Measurements from ENCODE around the gene PSMD9. TPM values are rescaled to one million over a fixed set of nuclear protein-coding genes. Genes with fewer than 3 reads are reported as not detected.
"Not testable (repeated sequence)": the region's sequence is repeated elsewhere in the genome, so short reads cannot be mapped to it uniquely, and the experiment has no call there.

Gene PSMD9
- total RNA-seq, 1 donor from 2014 or later: 34.0 TPM

DNA sequence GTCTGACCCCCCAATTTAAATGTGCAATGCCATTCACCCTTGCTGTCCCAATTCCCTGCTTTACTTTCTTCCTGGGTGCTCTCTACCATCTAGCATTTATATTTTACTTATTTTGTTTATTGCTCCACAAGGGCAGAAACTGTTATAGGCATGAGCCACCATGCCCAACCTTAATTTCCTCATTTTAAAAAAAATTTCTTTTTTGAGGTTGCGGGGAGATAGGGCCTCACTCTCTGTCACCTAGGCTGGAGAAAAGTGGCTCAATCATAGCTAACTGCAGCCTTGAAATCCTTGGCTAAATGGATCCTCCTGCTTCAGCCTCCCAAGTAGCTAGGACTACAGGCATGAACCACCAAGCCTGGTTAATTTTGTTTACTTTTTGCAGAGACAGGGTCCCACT, 42.9 kb upstream of the PSMD9 start:
- H3K27me3 Mint-ChIP-seq (ENCODE audit: unreplicated experiment): peaks cover 4% of the 10 kb centered on the region
- no peak overlapping the region for H3K4me3 Mint-ChIP-seq (ENCODE audit: unreplicated experiment)
- H3K4me1 Mint-ChIP-seq (ENCODE audit: unreplicated experiment): no peaks in the 10 kb centered on the region
- no peak overlapping the region for H3K27ac Mint-ChIP-seq (ENCODE audit: unreplicated experiment)
- peaks cover 3% of the 10 kb centered on the region for H3K36me3 Mint-ChIP-seq (ENCODE audit: low read depth, unreplicated experiment)
- no peaks in the 10 kb centered on the region for H3K9me3 Mint-ChIP-seq (ENCODE audit: unreplicated experiment)
- TF ChIP-seq CTCF (IDR thresholded peaks at IDR 0.05; ENCODE audit: unreplicated experiment): no peak
- no peak for DNase-seq (ENCODE audit: low spot score)

DNA sequence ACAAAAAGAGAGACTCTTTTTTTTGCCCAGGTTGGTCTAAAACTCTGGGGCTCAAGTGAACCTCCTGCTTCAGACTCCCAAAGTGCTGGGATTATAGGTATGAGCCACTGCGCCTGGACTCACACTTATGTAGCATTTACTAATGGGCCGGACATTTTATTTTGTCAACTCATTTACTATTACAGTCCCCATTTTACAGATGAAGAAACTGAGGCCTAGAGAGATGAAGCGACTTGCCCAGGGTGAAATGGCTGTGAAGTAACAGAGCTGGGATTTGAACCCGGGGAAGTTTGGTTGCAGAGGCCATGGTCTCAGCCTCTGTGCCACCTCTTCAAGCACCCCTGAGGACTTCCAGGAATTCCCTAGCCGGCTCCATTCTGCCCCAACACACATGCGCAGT, 39.4 kb upstream of the PSMD9 start:
- H3K9me3 Mint-ChIP-seq (ENCODE audit: unreplicated experiment): no peaks in the 10 kb centered on the region
- no peaks in the 10 kb centered on the region for H3K4me1 Mint-ChIP-seq (ENCODE audit: unreplicated experiment)
- peaks cover 3% of the 10 kb centered on the region for H3K36me3 Mint-ChIP-seq (ENCODE audit: low read depth, unreplicated experiment)
- H3K4me3 Mint-ChIP-seq (ENCODE audit: unreplicated experiment): no peak overlapping the region
- H3K27me3 Mint-ChIP-seq (ENCODE audit: unreplicated experiment): peaks cover 4% of the 10 kb centered on the region
- TF ChIP-seq CTCF (IDR thresholded peaks at IDR 0.05; ENCODE audit: unreplicated experiment): no peak
- no peak overlapping the region for H3K27ac Mint-ChIP-seq (ENCODE audit: unreplicated experiment)
- no peak for DNase-seq (ENCODE audit: low spot score)

DNA sequence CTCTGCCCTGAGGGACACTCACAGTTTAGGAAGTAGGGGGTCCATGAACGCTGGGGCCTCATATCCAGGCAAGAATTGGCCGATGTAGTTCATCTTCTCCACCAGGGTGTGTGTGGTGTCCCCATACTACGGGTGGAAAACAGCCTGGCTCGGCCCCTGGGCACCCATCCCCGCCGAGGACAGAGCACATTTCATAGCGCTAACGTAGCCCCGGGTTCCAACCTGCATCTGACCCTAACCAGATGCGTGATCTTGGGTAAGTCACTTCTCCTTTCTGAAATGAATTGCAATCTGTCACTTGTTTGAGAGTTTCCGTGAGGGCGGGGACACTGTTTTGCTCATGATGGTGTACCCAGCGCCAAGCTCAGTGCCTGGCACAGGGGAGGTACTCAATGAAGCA, 38.9 kb upstream of the PSMD9 start:
- Mint-ChIP-seq H3K27me3 (ENCODE audit: unreplicated experiment) (peaks cover 4% of the 10 kb centered on the region), H3K4me1 (ENCODE audit: unreplicated experiment) (no peaks in the 10 kb centered on the region), H3K27ac (ENCODE audit: unreplicated experiment) (no peak overlapping the region), H3K4me3 (ENCODE audit: unreplicated experiment) (no peak overlapping the region), H3K36me3 (ENCODE audit: low read depth, unreplicated experiment) (peaks cover 3% of the 10 kb centered on the region), H3K9me3 (ENCODE audit: unreplicated experiment) (no peaks in the 10 kb centered on the region)
- TF ChIP-seq CTCF (IDR thresholded peaks at IDR 0.05; ENCODE audit: unreplicated experiment): no peak
- DNase-seq (ENCODE audit: low spot score): no peak

GRCh38 chr12:121852392-121852791, 36.2 kb upstream of the PSMD9 start:
- not testable (repeated sequence) for H3K36me3 Mint-ChIP-seq (ENCODE audit: low read depth, unreplicated experiment); H3K27ac Mint-ChIP-seq (ENCODE audit: unreplicated experiment); H3K9me3 Mint-ChIP-seq (ENCODE audit: unreplicated experiment); H3K4me3 Mint-ChIP-seq (ENCODE audit: unreplicated experiment); DNase-seq (ENCODE audit: low spot score); H3K4me1 Mint-ChIP-seq (ENCODE audit: unreplicated experiment); H3K27me3 Mint-ChIP-seq (ENCODE audit: unreplicated experiment)

DNA sequence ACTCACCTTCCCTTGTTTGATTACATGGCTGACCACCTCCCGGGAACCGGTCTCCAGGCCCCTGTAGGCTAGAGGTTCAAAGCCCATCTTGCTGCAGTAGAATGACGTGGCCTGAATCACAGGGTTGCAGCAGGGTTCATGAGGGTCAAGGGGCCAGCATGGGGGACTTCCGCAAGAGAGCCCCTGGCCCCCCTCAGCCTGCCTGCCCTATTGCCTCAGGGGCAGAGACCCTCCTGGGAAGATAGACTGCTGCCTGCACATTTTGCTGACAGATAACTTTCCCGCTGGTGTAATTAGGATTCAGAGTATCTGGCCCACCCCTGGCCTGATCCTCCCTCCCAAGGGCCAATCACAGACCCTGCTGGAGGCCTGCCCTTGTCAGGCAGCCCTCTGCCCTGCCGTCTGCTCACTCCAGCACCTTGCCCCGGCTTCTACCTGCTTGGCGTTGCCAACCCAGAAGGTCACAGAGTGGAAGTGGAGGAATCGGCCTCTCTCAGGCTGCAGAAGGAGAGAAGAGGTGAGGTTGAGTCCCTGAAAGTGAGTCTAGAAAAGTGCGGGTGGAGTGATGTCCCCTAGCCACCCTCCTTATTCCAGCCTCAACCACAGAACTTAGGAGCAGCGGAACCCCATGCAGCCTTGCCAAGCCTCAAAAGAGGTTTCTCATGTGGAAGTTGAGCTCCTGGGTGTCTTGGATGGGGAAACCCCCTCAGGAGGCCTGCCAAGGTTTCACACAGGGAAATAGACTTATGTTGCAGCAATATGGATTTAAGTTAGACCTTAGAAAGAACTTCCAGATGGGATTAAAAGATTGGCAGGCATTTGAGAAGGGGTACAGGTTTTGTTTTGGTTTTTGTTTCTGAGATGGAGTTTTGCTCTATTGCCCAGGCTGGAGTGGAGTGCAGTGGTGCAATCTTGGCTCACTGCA, 31.0 kb upstream of the PSMD9 start:
- peaks cover 3% of the 10 kb centered on the region for H3K4me1 Mint-ChIP-seq (ENCODE audit: unreplicated experiment)
- no peak overlapping the region for H3K4me3 Mint-ChIP-seq (ENCODE audit: unreplicated experiment)
- no peak overlapping the region for H3K27ac Mint-ChIP-seq (ENCODE audit: unreplicated experiment)
- DNase-seq (ENCODE audit: low spot score): no peak
- H3K9me3 Mint-ChIP-seq (ENCODE audit: unreplicated experiment): no peaks in the 10 kb centered on the region
- H3K27me3 Mint-ChIP-seq (ENCODE audit: unreplicated experiment): peaks cover 7% of the 10 kb centered on the region
- no peaks in the 10 kb centered on the region for H3K36me3 Mint-ChIP-seq (ENCODE audit: low read depth, unreplicated experiment)
- no peak for TF ChIP-seq CTCF (IDR thresholded peaks at IDR 0.05; ENCODE audit: unreplicated experiment)

Measured in endothelial cell (in vitro differentiated cells).